CD14-positive monocyte (primary cell): ENCODE results near the gene TBCEL. TPM values are rescaled to one million over a fixed set of nuclear protein-coding genes. Genes with fewer than 3 reads are reported as not detected.

ENCODE experiments used
- DNase-seq, 3 donors: peaks; one replicate each; pipeline ENCODE4 v3.0.0-alpha.2; 2011 to 2022
- H2AFZ ChIP-seq: 2 replicates; pipeline ENCODE4 v1.6.0; 2012; ENCODE audit warnings: mild to moderate bottlenecking, low read depth, low read length, inconsistent platforms; ENCODE audit not compliant: insufficient read depth, poor library complexity, severe bottlenecking
- H3K27ac ChIP-seq, 2 donors: 1 replicate in 1 of 2; 2 replicates in 1 of 2; pipeline ENCODE4 v1.5.1; 2012 to 2013; ENCODE audit warnings: low read length in 2 of 2, control low read depth in 1 of 2, inconsistent platforms in 1 of 2, low read depth in 1 of 2, mild to moderate bottlenecking in 1 of 2
- H3K27me3 ChIP-seq, 2 donors: one replicate each; pipeline versions ENCODE4 v1.6.0 to v1.6.1; 2011 to 2013; ENCODE audit warnings: low read length in 2 of 2; ENCODE audit not compliant: control insufficient read depth in 2 of 2, insufficient read depth in 2 of 2
- H3K36me3 ChIP-seq, 2 donors: replicated peaks in 1 of 2; 1 replicate in 1 of 2; 2 replicates in 1 of 2; pipeline versions ENCODE4 v1.5.1 to v1.6.1; 2012 to 2013; ENCODE audit warnings: low read length in 2 of 2, control low read depth in 1 of 2, inconsistent platforms in 1 of 2, mild to moderate bottlenecking in 1 of 2; ENCODE audit not compliant: insufficient read depth in 2 of 2, control insufficient read depth in 1 of 2
- H3K4me1 ChIP-seq, 2 donors: 1 replicate in 1 of 2; 2 replicates in 1 of 2; pipeline versions ENCODE4 v1.5.1 to v1.6.1; 2012 to 2013; ENCODE audit warnings: low read length in 2 of 2, control low read depth in 1 of 2, inconsistent platforms in 1 of 2, mild to moderate bottlenecking in 1 of 2, moderate library complexity in 1 of 2; ENCODE audit not compliant: insufficient read depth in 2 of 2, control insufficient read depth in 1 of 2
- H3K4me2 ChIP-seq: replicated peaks from 2 replicates; pipeline ENCODE3; 2012; ENCODE audit warnings: low read length, moderate library complexity, mild to moderate bottlenecking; ENCODE audit not compliant: poor library complexity, severe bottlenecking; ENCODE audit errors: extremely low read depth
- H3K4me3 ChIP-seq, 3 experiments: fragments of 200-600 bp in 1 of 3; sonication (generic) in 1 of 3; replicated peaks in 1 of 3; 1 replicate in 2 of 3; 2 replicates in 1 of 3; pipeline ENCODE4 v1.5.1; 2011 to 2013; ENCODE audit warnings: low read length in 3 of 3, mild to moderate bottlenecking in 3 of 3, control low read depth in 2 of 3, low read depth in 2 of 3, inconsistent platforms in 1 of 3, moderate library complexity in 1 of 3
- H3K79me2 ChIP-seq: 2 replicates; pipeline ENCODE4 v1.6.0; 2012; ENCODE audit warnings: mild to moderate bottlenecking, control low read depth, inconsistent platforms, low read length, moderate library complexity; ENCODE audit not compliant: insufficient read depth
- H3K9ac ChIP-seq: 2 replicates; pipeline ENCODE4 v1.6.0; 2017; ENCODE audit warnings: low read length, mild to moderate bottlenecking; ENCODE audit not compliant: insufficient read depth, poor library complexity, severe bottlenecking
- H3K9me3 ChIP-seq, 2 donors: replicated peaks in 1 of 2; 1 replicate in 1 of 2; 2 replicates in 1 of 2; pipeline versions ENCODE4 v1.5.1 to v1.6.1; 2012 to 2013; ENCODE audit warnings: low read length in 2 of 2, control low read depth in 1 of 2; ENCODE audit not compliant: control insufficient read depth in 1 of 2, insufficient read depth in 1 of 2
- H4K20me1 ChIP-seq: 2 replicates; pipeline ENCODE4 v1.6.0; 2012; ENCODE audit warnings: mild to moderate bottlenecking, low read length, control low read depth, moderate library complexity; ENCODE audit not compliant: insufficient read depth
- H3K27ac Mint-ChIP-seq, 7 donors: one replicate each; pipeline ENCODE4 v1.8.0; 2020; ENCODE audit warnings: mild to moderate bottlenecking in 7 of 7, mixed read lengths in 7 of 7, moderate library complexity in 6 of 7, inconsistent platforms in 2 of 7
- H3K27me3 Mint-ChIP-seq, 3 donors: one replicate each; pipeline ENCODE4 v1.8.0; 2021 to 2022; ENCODE audit warnings: low read depth in 3 of 3, mild to moderate bottlenecking in 3 of 3, mixed read lengths in 3 of 3, moderate library complexity in 3 of 3, inconsistent platforms in 1 of 3
- H3K36me3 Mint-ChIP-seq, 2 donors: one replicate each; pipeline ENCODE4 v1.8.0; 2020; ENCODE audit warnings: mixed read lengths in 2 of 2, inconsistent platforms in 1 of 2, mild to moderate bottlenecking in 1 of 2
- H3K4me1 Mint-ChIP-seq: one replicate; pipeline ENCODE4 v1.8.0; 2020; ENCODE audit warnings: mild to moderate bottlenecking, mixed read lengths
- H3K4me3 Mint-ChIP-seq, 2 donors: one replicate each; pipeline ENCODE4 v1.8.0; 2020; ENCODE audit warnings: mild to moderate bottlenecking in 2 of 2, mixed read lengths in 2 of 2, moderate library complexity in 1 of 2
- H3K9me3 Mint-ChIP-seq, 7 donors: one replicate each; pipeline ENCODE4 v1.8.0; 2020 to 2022; ENCODE audit warnings: mixed read lengths in 7 of 7, mild to moderate bottlenecking in 6 of 7, moderate library complexity in 6 of 7, inconsistent platforms in 2 of 7
- CTCF ChIP-seq: fragments of 200-600 bp; IDR thresholded peaks from one replicate; pipeline ENCODE4 v1.8.0; 2022; ENCODE audit warnings: antibody characterized with exemption, mild to moderate bottlenecking
- WGBS: methylation state at CpG from one replicate; pipeline ENCODE4 v1.1.5; 2013; ENCODE audit warnings: missing lambda C conversion rate; ENCODE audit not compliant: insufficient coverage; 5-methylcytosine and 5-hydroxymethylcytosine counted together
- intact Hi-C, 2 donors: fragments of 100-400 bp; cut with micrococcal nuclease; formaldehyde crosslinking; loops; one replicate each; pipeline versions ENCODE4 v1.15.0 to v1.15.1; 2023
- polyA plus RNA-seq, 3 donors: library from polyadenylated mRNA; depleted of rRNA in 1 of 3; unstranded in 2 of 3; stranded (reverse) in 1 of 3; fragments of 300-500 nt in 2 of 3; fragments of >200 nt in 1 of 3; fragmentation: Illumina TruSeq in 2 of 3; gene quantifications; 1 replicate in 2 of 3; 2 replicates in 1 of 3; pipeline ENCODE4 v1.2.3, GENCODE V29; 2012 to 2021

Gene TBCEL
- polyA plus RNA-seq, 3 donors, result 3.9 to 6.5 (median 5.0) TPM

DNA sequence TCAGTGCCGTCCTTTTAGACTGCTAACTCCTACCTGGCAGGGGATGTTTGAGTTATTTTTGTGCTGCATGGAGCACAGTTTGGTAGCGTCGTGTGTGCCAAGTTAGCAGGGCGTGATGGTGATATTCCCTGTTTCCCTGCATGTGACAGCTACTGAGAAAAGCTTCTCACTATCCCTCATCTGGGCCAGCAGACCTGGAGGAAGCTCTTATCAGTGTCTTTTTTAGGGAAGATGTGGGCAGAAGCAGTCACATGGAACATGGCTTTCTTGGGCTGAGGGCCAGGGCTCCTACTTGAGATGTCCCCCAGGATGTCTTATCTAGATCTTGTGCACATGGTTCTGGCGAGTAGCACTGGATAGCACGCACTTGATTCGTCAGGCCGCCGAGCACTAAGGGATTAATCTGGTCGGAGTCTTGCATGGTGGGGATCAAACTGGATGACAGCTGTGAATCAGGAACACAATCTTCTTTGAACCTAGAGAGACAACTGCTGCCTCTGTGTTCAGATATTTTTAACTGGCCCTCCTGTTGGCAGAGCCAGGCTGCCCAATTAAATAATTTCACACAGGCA, 110.9 kb downstream of the TBCEL start:
- H3K4me3 Mint-ChIP-seq, result no peak overlapping the region
- H3K27ac Mint-ChIP-seq, result no peak overlapping the region
- H3K36me3 Mint-ChIP-seq, result no peaks in the 10 kb centered on the region
- no peak overlapping the region for H3K9ac ChIP-seq
- intact Hi-C loops, result no loop called here
- H3K4me3 ChIP-seq, result no peak overlapping the region
- peaks cover 0 to 4% (median 2%) of the 10 kb centered on the region in 3 donors for H3K27me3 Mint-ChIP-seq
- TF ChIP-seq CTCF, result no peak
- 92% methylated on average over 6 of the region's 10 CpGs for WGBS
- no peak for DNase-seq
- no peaks in the 10 kb centered on the region for H4K20me1 ChIP-seq
- no peaks in the 10 kb centered on the region for H3K79me2 ChIP-seq
- H3K9me3 ChIP-seq, result no peaks in the 10 kb centered on the region
- no peaks in the 10 kb centered on the region for H3K4me1 Mint-ChIP-seq
- no peak overlapping the region for H3K27ac ChIP-seq
- no peaks in the 10 kb centered on the region for H3K4me1 ChIP-seq
- no peaks in the 10 kb centered on the region for H3K36me3 ChIP-seq
- no peaks in the 10 kb centered on the region for H3K27me3 ChIP-seq
- no peak overlapping the region for H2AFZ ChIP-seq
- peaks cover 0 to 3% (median 0%) of the 10 kb centered on the region in 7 donors for H3K9me3 Mint-ChIP-seq
- H3K4me2 ChIP-seq, result no peak overlapping the region

DNA sequence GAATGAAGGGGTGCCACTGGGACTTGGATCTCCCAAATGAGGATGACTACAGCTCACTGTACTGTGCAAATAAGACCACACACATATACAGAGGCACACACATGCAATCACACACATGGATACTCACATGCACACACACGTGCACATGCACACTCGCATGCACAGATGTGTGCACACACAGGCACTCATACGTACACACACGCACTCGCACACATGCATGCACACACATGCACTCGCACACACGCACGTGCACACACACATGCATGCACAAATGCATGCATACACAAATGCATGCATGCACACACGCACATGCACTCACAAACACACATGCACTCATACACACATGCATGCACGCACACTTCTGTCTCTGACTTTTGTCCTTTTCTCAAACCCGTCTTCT, 113.1 kb downstream of the TBCEL start:
- H3K4me3 Mint-ChIP-seq, result no peak overlapping the region
- Histone ChIP-seq H3K9ac (no peak overlapping the region), H3K4me3 (no peak overlapping the region), H3K27me3 (no peaks in the 10 kb centered on the region), H3K79me2 (no peaks in the 10 kb centered on the region), H3K36me3 (no peaks in the 10 kb centered on the region), H3K4me2 (no peak overlapping the region), H3K27ac (no peak overlapping the region), H2AFZ (no peak overlapping the region), H4K20me1 (no peaks in the 10 kb centered on the region), H3K9me3 (no peaks in the 10 kb centered on the region), H3K4me1 (no peaks in the 10 kb centered on the region)
- intact Hi-C loops, result no loop called here
- 91% methylated on average over 11 of the region's 11 CpGs for WGBS
- DNase-seq, result no peak
- peaks cover 0 to 3% (median 0%) of the 10 kb centered on the region in 7 donors for H3K9me3 Mint-ChIP-seq
- H3K27me3 Mint-ChIP-seq, result peaks cover 1 to 5% (median 4%) of the 10 kb centered on the region in 3 donors
- H3K27ac Mint-ChIP-seq, result no peak overlapping the region
- no peaks in the 10 kb centered on the region for H3K4me1 Mint-ChIP-seq
- no peak for TF ChIP-seq CTCF
- H3K36me3 Mint-ChIP-seq, result no peaks in the 10 kb centered on the region
